ENCODE results near the gene S100A9.

Gene S100A9

DNA sequence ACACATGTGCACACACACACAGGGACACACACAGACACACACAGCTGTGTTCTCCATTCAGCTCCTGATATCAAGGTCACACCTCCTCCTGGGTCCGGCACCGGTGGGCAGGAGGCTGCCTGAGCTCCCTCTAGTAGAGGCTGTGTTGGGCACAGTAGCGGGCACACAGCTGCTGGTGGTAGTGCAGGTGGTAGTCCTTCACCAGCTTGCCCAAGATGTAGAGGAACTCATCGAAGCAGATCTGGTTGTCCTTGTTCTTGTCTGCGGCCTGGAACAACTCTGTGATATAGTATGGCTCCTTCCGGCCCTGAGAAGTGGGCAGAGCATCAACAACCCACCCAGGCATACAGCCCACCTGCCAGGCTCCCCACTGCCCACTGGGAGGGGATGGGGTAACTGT lies 38.8 kb downstream of the S100A9 start:
- TF ChIP-seq, protein P1, sequence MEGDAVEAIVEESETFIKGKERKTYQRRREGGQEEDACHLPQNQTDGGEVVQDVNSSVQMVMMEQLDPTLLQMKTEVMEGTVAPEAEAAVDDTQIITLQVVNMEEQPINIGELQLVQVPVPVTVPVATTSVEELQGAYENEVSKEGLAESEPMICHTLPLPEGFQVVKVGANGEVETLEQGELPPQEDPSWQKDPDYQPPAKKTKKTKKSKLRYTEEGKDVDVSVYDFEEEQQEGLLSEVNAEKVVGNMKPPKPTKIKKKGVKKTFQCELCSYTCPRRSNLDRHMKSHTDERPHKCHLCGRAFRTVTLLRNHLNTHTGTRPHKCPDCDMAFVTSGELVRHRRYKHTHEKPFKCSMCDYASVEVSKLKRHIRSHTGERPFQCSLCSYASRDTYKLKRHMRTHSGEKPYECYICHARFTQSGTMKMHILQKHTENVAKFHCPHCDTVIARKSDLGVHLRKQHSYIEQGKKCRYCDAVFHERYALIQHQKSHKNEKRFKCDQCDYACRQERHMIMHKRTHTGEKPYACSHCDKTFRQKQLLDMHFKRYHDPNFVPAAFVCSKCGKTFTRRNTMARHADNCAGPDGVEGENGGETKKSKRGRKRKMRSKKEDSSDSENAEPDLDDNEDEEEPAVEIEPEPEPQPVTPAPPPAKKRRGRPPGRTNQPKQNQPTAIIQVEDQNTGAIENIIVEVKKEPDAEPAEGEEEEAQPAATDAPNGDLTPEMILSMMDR (conservative IDR thresholded peaks at IDR 0.05; ENCODE audit: low read depth, low read length) = no peak
- DNase-seq (ENCODE audit: low read depth) = no peak
- H3K4me3 ChIP-seq (ENCODE audit: low read length) = no peak overlapping the region

DNA sequence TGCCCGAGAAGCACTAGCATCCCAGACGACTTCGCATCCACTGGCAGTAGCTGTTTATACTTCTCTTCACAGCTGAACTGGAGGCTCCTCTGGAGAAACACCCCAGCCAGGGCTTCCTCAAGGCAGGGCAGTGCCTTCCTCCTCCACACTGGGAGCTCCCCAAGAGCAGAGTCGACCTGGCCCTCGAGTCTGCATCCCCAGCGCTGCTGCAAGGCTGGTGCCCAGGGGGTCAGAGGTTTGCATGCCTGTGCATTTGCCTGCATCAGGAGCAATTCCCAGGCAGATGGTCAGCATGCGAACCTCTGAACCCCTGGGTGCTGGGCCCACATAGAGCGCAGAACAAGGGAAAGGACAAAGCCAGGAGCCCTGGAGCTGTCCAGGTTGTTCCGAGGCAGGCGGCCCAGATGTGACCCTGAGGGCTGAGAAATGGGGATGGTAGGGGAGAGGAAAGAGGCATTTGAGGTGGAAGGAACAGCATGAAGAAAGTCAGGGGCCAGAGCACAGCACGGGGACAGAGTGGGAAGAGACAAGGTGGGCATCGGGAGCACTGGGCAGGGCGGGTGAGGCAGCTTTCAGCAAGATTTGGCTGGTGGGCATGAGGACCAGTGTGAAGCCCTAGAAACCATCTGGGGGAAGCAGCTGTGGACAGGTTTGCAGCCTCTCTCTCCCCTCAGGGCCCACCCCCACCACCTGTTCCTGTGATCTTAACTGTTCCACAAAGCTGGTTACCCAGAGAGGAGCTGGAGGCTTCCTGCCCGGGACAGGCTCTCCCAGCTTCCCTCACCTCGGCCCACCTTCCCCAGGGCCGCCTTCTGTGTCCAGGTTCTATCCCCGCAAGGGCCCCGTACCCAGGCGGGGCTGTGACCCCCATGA lies 39.6 kb downstream of the S100A9 start:
- TF ChIP-seq, protein P1 (conservative IDR thresholded peaks at IDR 0.05; ENCODE audit: low read depth, low read length) = no peak
- H3K4me3 ChIP-seq (ENCODE audit: low read length) = no peak overlapping the region
- DNase-seq (ENCODE audit: low read depth) = no peak

DNA sequence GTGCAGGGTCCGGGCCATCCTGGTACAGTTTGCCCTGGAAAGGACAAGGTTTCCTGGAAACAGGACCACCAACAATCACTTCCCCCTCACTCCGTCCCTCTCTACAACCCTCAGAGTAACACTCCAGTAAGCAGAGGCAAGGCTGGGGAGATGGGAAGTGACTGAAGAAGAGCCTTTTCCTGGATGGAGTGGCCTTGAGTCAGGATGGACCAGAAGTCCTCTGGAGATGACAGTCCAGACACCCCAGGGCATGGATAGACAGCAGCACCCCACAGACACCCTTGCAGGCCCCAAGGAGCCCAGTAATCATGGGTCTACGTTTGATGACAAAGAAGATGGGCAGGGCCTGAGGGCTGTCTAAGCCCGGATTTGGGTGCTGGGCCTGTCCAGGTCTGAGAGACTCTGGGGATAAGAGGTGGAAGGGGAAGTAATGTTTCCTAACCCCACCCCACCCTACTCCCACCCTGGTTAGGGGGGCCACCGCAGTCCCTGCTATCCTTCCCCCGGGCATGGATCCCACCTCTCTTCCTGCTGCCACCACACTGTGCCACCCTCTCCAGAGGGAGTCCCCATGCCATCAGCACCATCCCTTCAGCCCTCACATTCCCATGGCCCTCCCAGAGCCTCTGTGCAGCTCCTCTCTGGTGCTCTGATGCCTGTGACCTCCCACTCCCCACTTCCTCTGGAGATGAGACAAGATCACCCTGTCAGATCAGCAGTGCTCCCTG lies 40.4 kb downstream of the S100A9 start:
- DNase-seq (ENCODE audit: low read depth) = no peak
- no peak overlapping the region for H3K4me3 ChIP-seq (ENCODE audit: low read length)
- TF ChIP-seq, protein P1 (conservative IDR thresholded peaks at IDR 0.05; ENCODE audit: low read depth, low read length) = no peak

DNA sequence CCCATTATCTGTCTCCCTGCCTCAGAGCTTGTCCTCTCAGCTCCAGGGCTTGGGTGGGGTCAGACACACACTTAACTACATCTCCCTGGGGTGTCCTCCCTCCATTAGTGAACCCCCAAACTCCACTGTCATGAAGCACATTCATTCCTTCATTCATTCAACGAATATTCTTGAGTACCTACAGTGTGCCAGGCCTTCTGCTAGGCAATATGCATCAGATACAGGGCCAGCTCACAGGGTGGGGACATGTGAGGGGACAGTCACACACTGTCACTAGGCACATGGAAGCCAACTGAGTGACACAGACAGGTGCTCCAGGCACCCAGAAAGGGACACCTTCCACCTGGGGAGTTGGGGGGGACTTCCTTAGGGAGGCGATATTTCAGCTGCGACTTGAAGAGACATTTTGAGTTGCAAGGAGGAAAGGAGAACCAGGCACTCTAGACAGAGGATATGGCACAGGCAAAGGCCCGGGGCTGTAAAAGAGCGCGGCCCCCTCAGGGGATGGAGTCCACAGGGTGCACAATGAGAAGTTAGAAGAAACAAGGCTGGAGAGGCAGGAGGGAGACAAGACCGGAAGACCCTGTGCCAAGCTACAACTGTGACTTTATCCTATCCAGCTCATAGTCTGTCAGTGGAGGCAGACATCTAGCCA lies 41.9 kb downstream of the S100A9 start:
- DNase-seq (ENCODE audit: low read depth) = no peak
- TF ChIP-seq, protein P1 (conservative IDR thresholded peaks at IDR 0.05; ENCODE audit: low read depth, low read length) = no peak
- no peak overlapping the region for H3K4me3 ChIP-seq (ENCODE audit: low read length)

DNA sequence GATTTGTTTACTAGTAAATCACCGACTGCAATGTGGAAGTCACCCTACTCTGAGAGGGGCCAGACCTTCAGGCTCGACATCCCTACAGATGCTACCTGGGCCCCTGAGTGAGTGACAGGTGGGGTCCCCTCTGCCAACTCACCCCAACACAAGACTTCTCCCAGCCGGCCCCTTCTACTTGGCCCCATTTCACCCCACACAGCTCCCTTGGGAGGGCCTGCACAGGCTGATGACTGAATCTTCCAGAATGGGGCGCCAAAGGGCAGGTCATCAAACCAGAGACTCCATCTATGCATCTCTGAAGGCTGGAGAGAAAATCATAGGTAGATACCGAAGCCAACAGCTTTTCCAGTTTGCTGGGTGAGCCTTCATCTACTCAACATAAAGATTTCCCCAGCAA lies 42.6 kb downstream of the S100A9 start:
- TF ChIP-seq, protein P1 (conservative IDR thresholded peaks at IDR 0.05; ENCODE audit: low read depth, low read length) = peak; percentile 32
- DNase-seq (ENCODE audit: low read depth) = no peak
- no peak overlapping the region for H3K4me3 ChIP-seq (ENCODE audit: low read length)

DNA sequence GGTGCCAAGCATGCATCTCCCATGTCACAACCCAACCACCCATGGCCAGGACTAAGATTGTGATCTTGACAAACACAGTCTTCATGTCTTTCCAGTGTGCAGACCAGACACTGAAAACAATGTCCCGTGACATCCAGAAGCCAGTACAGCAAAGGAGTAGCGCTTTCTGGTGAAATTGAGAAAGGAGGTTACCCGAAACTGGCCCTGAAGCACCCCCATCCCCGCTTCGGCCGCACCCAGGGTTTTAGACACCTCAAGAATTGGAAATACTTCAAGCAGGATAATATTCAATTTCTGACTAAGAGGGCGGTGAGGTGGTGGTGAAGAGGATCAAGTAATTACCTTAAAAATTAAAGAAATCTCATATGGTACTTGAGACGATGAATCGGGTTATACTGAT lies 43.8 kb downstream of the S100A9 start:
- no peak overlapping the region for H3K4me3 ChIP-seq (ENCODE audit: low read length)
- no peak for DNase-seq (ENCODE audit: low read depth)
- TF ChIP-seq, protein P1 (conservative IDR thresholded peaks at IDR 0.05; ENCODE audit: low read depth, low read length) = no peak

Measured in retinal pigment epithelial cell (primary cell).